Ishikawa (cell line): ENCODE results near the gene DNAH6.

Experiments
- CEBPB ChIP-seq: IDR thresholded peaks from 2 replicates; pipeline ENCODE4 v1.6.1; 2012
- CREB1 ChIP-seq: IDR thresholded peaks from 2 replicates; pipeline ENCODE4 v1.6.1; 2012; ENCODE audit warnings: low read depth
- EGR1 ChIP-seq: IDR thresholded peaks from 2 replicates; pipeline ENCODE4 v1.6.1; 2012
- EP300 ChIP-seq: IDR thresholded peaks from 2 replicates; pipeline ENCODE4 v1.6.1; 2012; ENCODE audit warnings: borderline replicate concordance
- FOXM1 ChIP-seq: IDR thresholded peaks from 2 replicates; pipeline ENCODE4 v1.6.1; 2012; ENCODE audit warnings: low read depth, borderline replicate concordance
- NFIC ChIP-seq: IDR thresholded peaks from 2 replicates; pipeline ENCODE4 v1.6.1; 2012
- RAD21 ChIP-seq: IDR thresholded peaks from 2 replicates; pipeline ENCODE4 v1.6.1; 2012; ENCODE audit warnings: low read depth
- REST ChIP-seq: IDR thresholded peaks from 2 replicates; pipeline ENCODE4 v1.6.1; 2012; ENCODE audit warnings: low read depth, mild to moderate bottlenecking
- TAF1 ChIP-seq: IDR thresholded peaks from 2 replicates; pipeline ENCODE4 v1.6.1; 2012; ENCODE audit warnings: low read depth, mild to moderate bottlenecking
- TCF12 ChIP-seq: IDR thresholded peaks from 2 replicates; pipeline ENCODE4 v1.6.1; 2012; ENCODE audit warnings: low read depth
- TEAD4 ChIP-seq: IDR thresholded peaks from 2 replicates; pipeline ENCODE4 v1.6.1; 2012
- YY1 ChIP-seq: IDR thresholded peaks from 2 replicates; pipeline ENCODE4 v1.6.1; 2012; ENCODE audit warnings: low read depth
- ZBTB7A ChIP-seq: IDR thresholded peaks from 2 replicates; pipeline ENCODE4 v1.6.1; 2012; ENCODE audit warnings: low read depth
- TF ChIP-seq, protein P1 (sequence below): IDR thresholded peaks from 2 replicates; pipeline ENCODE4 v1.6.1; 2012
- TF ChIP-seq, protein P2 (sequence below): IDR thresholded peaks from 2 replicates; pipeline ENCODE4 v1.6.1; 2012

Gene DNAH6

GRCh38 chr2:84674099-84674498 is 157.8 kb downstream of the DNAH6 start:
- no peak for TF ChIP-seq EGR1
- TF ChIP-seq, protein P1, sequence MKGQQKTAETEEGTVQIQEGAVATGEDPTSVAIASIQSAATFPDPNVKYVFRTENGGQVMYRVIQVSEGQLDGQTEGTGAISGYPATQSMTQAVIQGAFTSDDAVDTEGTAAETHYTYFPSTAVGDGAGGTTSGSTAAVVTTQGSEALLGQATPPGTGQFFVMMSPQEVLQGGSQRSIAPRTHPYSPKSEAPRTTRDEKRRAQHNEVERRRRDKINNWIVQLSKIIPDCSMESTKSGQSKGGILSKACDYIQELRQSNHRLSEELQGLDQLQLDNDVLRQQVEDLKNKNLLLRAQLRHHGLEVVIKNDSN, result no peak
- no peak for TF ChIP-seq TEAD4
- no peak for TF ChIP-seq TCF12
- TF ChIP-seq TAF1, result no peak
- TF ChIP-seq CREB1, result no peak
- TF ChIP-seq RAD21, result no peak
- no peak for TF ChIP-seq NFIC
- no peak for TF ChIP-seq ZBTB7A
- no peak for TF ChIP-seq CEBPB
- no peak for TF ChIP-seq REST

DNA sequence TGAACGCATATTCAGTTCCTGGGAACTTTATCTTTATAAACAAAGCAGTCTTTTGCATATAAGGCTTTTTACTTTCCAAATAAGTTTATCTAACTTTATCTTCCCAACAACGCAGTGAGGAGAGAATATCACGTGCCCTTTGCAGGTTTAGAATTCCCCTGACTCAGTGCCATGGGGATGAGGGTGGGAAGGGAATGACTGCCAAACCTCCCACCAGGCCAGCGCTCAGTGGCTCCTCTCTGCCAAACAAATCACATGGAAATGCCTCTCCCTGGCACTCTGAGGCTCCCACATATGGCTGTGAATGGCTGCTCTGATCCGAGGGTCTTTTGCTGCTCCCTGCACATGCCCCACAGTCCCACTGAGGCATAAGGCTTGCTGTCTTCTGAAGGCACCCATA is 158.3 kb downstream of the DNAH6 start:
- TF ChIP-seq EGR1 (no peak), CREB1 (no peak), TCF12 (no peak), TEAD4 (no peak), ZBTB7A (no peak), EP300 (no peak), FOXM1 (no peak), TAF1 (no peak), CEBPB (no peak), RAD21 (no peak)
- TF ChIP-seq, protein P1, result no peak

DNA sequence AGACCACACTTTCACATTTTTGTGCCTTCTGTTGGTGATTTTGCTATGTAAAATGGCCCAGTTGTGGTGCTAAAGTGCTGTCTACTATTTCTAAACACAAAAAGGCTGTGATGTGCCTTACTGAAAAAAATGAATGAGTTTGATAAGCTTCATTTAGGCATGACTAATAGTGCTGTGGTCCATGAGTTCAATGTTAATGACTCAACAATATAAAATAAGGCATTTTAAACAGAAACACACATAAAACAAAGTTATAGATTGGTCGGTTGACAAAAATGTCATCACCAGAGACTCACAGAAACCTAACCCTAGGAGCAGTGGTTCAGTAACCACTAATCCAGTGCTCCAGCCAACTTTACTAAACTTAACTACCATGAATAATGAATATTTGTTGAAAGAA is 160.0 kb downstream of the DNAH6 start:
- TF ChIP-seq, protein P1, result no peak
- TF ChIP-seq EGR1 (no peak), EP300 (no peak), TEAD4 (no peak), FOXM1 (no peak), NFIC (no peak), REST (no peak), RAD21 (no peak), CEBPB (no peak), TAF1 (no peak), YY1 (no peak), CREB1 (no peak)

GRCh38 chr2:84678214-84678613 is 161.9 kb downstream of the DNAH6 start:
- TF ChIP-seq YY1, result no peak
- TF ChIP-seq TEAD4, result no peak

GRCh38 chr2:84686783-84687476 is 170.6 kb downstream of the DNAH6 start:
- no peak for TF ChIP-seq EGR1
- no peak for TF ChIP-seq FOXM1
- TF ChIP-seq CEBPB, result no peak
- no peak for TF ChIP-seq YY1
- TF ChIP-seq, protein P1, result no peak
- TF ChIP-seq, protein P2, sequence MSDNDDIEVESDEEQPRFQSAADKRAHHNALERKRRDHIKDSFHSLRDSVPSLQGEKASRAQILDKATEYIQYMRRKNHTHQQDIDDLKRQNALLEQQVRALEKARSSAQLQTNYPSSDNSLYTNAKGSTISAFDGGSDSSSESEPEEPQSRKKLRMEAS, result no peak
- TF ChIP-seq EP300, result no peak
- no peak for TF ChIP-seq CREB1
- TF ChIP-seq TEAD4, result no peak
- no peak for TF ChIP-seq TCF12
- TF ChIP-seq RAD21, result no peak
